Stimulated activated CD8-positive, alpha-beta memory T cell treated with anti-CD3 and anti-CD28 coated beads, Interleukin-7, amount 100 ng/mL, for 48 hours (primary cell): ENCODE data around the gene ZSCAN5C.
"Not testable (repeated sequence)": the region's sequence is repeated elsewhere in the genome, so short reads cannot be mapped to it uniquely, and the experiment has no call there.

Source experiments
- DNase-seq, 2 donors: peaks; one replicate each; pipeline ENCODE4 v3.0.0-alpha.2; 2020; ENCODE audit warnings: low read depth in 1 of 2; ENCODE audit errors: extremely low read depth in 1 of 2

The ZSCAN5C gene

GRCh38 chr19:56201973-56202372 is at the start of gene ZSCAN5C:
Gene ZSCAN5C, plus strand, starts transcription at chr19:56202273. Its CDS starts 3,641 bp downstream, at chr19:56205914.
- no peak for DNase-seq

- no peak for DNase-seq
Observed at GRCh38 chr19:56152644-56153043, 49.4 kb upstream of the ZSCAN5C start.

GRCh38 chr19:56153507-56153906 is 48.6 kb upstream of the ZSCAN5C start:
- DNase-seq, result no peak

GRCh38 chr19:56155124-56155687 is 46.9 kb upstream of the ZSCAN5C start:
- DNase-seq, result no peak

GRCh38 chr19:56156768-56157167 is 45.3 kb upstream of the ZSCAN5C start:
- DNase-seq, result no peak

GRCh38 chr19:56158170-56158757 is 43.8 kb upstream of the ZSCAN5C start:
- no peak for DNase-seq

- no peak for DNase-seq
Observed at GRCh38 chr19:56159009-56159559, 43.0 kb upstream of the ZSCAN5C start.

GRCh38 chr19:56159622-56160271 is 42.3 kb upstream of the ZSCAN5C start:
- DNase-seq, result no peak

- no peak for DNase-seq
Observed at GRCh38 chr19:56161534-56161933, 40.5 kb upstream of the ZSCAN5C start.

GRCh38 chr19:56162258-56162657 is 39.8 kb upstream of the ZSCAN5C start:
- peak in 1 of 2 donors; percentile 49 for DNase-seq

- no peak for DNase-seq
Observed at GRCh38 chr19:56163097-56163496, 39.0 kb upstream of the ZSCAN5C start.

GRCh38 chr19:56167064-56167578 is 35.0 kb upstream of the ZSCAN5C start:
- no peak for DNase-seq

- no peak for DNase-seq
Observed at GRCh38 chr19:56170261-56170660, 31.8 kb upstream of the ZSCAN5C start.

- DNase-seq, result no peak
Observed at GRCh38 chr19:56174086-56174485, 28.0 kb upstream of the ZSCAN5C start.

GRCh38 chr19:56174550-56174949 is 27.5 kb upstream of the ZSCAN5C start:
- no peak for DNase-seq

GRCh38 chr19:56175861-56176307 is 26.2 kb upstream of the ZSCAN5C start, which contains the start of gene GALP:
Gene GALP, plus strand, starts transcription at chr19:56176008. Its CDS starts 1,101 bp downstream, at chr19:56177109.
- DNase-seq, result not testable (repeated sequence)

- DNase-seq, result not testable (repeated sequence)
Observed at GRCh38 chr19:56176310-56176709, 25.8 kb upstream of the ZSCAN5C start.

- DNase-seq, result no peak
Observed at GRCh38 chr19:56176881-56177280, 25.2 kb upstream of the ZSCAN5C start.

GRCh38 chr19:56177564-56178243 is 24.4 kb upstream of the ZSCAN5C start:
- DNase-seq, result no peak

- DNase-seq, result no peak
Observed at GRCh38 chr19:56189785-56190184, 12.3 kb upstream of the ZSCAN5C start.

- no peak for DNase-seq
Observed at GRCh38 chr19:56191115-56191514, 11.0 kb upstream of the ZSCAN5C start.
